ENCODE measurements around the gene ZNF835. TPM values are rescaled to one million over a fixed set of nuclear protein-coding genes. Genes with fewer than 3 reads are reported as not detected.

Gene ZNF835
- total RNA-seq, 1 donor from 2014 or later = 3.0 TPM

Other genes starting within 250 kb of the ZNF835 start
- 1.4 TPM for gene ZNF667, start 194.4 kb downstream of the ZNF835 start, total RNA-seq
- gene ZNF471, start 163.9 kb downstream of the ZNF835 start, total RNA-seq = 7.6 TPM
- 6.4 TPM for gene ZFP28, start 132.8 kb downstream of the ZNF835 start, total RNA-seq
- 3.5 TPM for gene ZNF470, start 104.3 kb downstream of the ZNF835 start, total RNA-seq
- 5.8 TPM for gene ZNF71, start 76.5 kb downstream of the ZNF835 start, total RNA-seq
- not detected for gene SMIM17, start 28.6 kb downstream of the ZNF835 start, total RNA-seq
- 5.0 TPM for gene PEG3, start 169.0 kb upstream of the ZNF835 start, total RNA-seq
- not detected for gene ZIM2, start 169.0 kb upstream of the ZNF835 start, total RNA-seq

All from lower lobe of right lung (tissue), 1 donor.